ENCODE measurements around the gene UBTD2.

DNA sequence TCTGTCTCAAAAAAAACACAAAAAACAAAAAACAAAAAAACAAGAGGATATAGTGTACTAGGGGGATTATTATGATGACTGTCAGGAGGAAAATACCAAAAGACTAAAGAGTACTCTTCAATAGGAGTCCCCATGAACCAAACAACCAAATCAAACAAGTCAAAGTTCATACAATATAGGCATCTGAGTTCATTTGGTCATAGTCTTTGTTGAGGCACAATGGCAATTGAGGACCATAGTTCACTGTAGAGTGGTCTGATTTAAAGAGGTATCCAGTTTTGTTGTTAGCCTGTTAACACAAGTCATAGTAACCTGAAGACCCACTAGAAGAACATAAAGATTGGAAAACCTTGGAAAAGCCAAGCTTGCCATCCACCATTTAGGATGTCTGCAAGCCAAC is 11.3 kb upstream of the UBTD2 start:
- TF ChIP-seq, protein P1, sequence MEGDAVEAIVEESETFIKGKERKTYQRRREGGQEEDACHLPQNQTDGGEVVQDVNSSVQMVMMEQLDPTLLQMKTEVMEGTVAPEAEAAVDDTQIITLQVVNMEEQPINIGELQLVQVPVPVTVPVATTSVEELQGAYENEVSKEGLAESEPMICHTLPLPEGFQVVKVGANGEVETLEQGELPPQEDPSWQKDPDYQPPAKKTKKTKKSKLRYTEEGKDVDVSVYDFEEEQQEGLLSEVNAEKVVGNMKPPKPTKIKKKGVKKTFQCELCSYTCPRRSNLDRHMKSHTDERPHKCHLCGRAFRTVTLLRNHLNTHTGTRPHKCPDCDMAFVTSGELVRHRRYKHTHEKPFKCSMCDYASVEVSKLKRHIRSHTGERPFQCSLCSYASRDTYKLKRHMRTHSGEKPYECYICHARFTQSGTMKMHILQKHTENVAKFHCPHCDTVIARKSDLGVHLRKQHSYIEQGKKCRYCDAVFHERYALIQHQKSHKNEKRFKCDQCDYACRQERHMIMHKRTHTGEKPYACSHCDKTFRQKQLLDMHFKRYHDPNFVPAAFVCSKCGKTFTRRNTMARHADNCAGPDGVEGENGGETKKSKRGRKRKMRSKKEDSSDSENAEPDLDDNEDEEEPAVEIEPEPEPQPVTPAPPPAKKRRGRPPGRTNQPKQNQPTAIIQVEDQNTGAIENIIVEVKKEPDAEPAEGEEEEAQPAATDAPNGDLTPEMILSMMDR (IDR thresholded peaks at IDR 0.05; ENCODE audit: poor library complexity, severe bottlenecking): no peak
- TF ChIP-seq POLR2AphosphoS5 (IDR thresholded peaks at IDR 0.05): no peak
- TF ChIP-seq, protein P2, sequence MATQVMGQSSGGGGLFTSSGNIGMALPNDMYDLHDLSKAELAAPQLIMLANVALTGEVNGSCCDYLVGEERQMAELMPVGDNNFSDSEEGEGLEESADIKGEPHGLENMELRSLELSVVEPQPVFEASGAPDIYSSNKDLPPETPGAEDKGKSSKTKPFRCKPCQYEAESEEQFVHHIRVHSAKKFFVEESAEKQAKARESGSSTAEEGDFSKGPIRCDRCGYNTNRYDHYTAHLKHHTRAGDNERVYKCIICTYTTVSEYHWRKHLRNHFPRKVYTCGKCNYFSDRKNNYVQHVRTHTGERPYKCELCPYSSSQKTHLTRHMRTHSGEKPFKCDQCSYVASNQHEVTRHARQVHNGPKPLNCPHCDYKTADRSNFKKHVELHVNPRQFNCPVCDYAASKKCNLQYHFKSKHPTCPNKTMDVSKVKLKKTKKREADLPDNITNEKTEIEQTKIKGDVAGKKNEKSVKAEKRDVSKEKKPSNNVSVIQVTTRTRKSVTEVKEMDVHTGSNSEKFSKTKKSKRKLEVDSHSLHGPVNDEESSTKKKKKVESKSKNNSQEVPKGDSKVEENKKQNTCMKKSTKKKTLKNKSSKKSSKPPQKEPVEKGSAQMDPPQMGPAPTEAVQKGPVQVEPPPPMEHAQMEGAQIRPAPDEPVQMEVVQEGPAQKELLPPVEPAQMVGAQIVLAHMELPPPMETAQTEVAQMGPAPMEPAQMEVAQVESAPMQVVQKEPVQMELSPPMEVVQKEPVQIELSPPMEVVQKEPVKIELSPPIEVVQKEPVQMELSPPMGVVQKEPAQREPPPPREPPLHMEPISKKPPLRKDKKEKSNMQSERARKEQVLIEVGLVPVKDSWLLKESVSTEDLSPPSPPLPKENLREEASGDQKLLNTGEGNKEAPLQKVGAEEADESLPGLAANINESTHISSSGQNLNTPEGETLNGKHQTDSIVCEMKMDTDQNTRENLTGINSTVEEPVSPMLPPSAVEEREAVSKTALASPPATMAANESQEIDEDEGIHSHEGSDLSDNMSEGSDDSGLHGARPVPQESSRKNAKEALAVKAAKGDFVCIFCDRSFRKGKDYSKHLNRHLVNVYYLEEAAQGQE (IDR thresholded peaks at IDR 0.05; ENCODE audit: borderline replicate concordance): no peak
- no peak for TF ChIP-seq EZH2 (IDR thresholded peaks at IDR 0.05; ENCODE audit: borderline replicate concordance, insufficient read depth, low read length, poor library complexity, severe bottlenecking)
